GM18873 (cell line): ENCODE results near the gene RAD9B.
"Not testable (repeated sequence)": the region's sequence is repeated elsewhere in the genome, so short reads cannot be mapped to it uniquely, and the experiment has no call there.

Experiments
- ATAC-seq: cut with Tn5 transposase; IDR thresholded peaks from one replicate; pipeline ENCODE4 v1.9.1; 2021; ENCODE audit warnings: mild to moderate bottlenecking, moderate library complexity, moderate number of reproducible peaks; ENCODE audit not compliant: unreplicated experiment, low FRiP score

Gene RAD9B

GRCh38 chr12:110520876-110521712, 19.0 kb downstream of the RAD9B start:
- ATAC-seq: not testable (repeated sequence)

GRCh38 chr12:110528277-110528839, 26.2 kb downstream of the RAD9B start:
- no peak for ATAC-seq

- ATAC-seq: no peak
These were observed 28.4 kb downstream of the RAD9B start for GRCh38 chr12:110530511-110530910.

- peak; percentile 63 for ATAC-seq
These were observed 29.7 kb downstream of the RAD9B start for GRCh38 chr12:110531741-110532333.

- ATAC-seq: no peak
These were observed 30.5 kb downstream of the RAD9B start for GRCh38 chr12:110532644-110533043.

GRCh38 chr12:110533607-110534006, 31.5 kb downstream of the RAD9B start:
- ATAC-seq: no peak

GRCh38 chr12:110534811-110535210, 32.7 kb downstream of the RAD9B start:
- ATAC-seq: no peak

GRCh38 chr12:110536834-110537604, 34.9 kb downstream of the RAD9B start:
- ATAC-seq: no peak

- no peak for ATAC-seq
These were observed 35.7 kb downstream of the RAD9B start for GRCh38 chr12:110537605-110538409.

GRCh38 chr12:110538869-110539622, 36.9 kb downstream of the RAD9B start:
- ATAC-seq: no peak

- ATAC-seq: no peak
These were observed 37.9 kb downstream of the RAD9B start for GRCh38 chr12:110540048-110540447.

GRCh38 chr12:110543252-110543959, 41.3 kb downstream of the RAD9B start:
- no peak for ATAC-seq

- no peak for ATAC-seq
These were observed 41.8 kb downstream of the RAD9B start for GRCh38 chr12:110543965-110544364.

GRCh38 chr12:110545259-110545658, 43.1 kb downstream of the RAD9B start:
- not testable (repeated sequence) for ATAC-seq

GRCh38 chr12:110545812-110546211, 43.7 kb downstream of the RAD9B start:
- ATAC-seq: no peak

GRCh38 chr12:110546339-110546738, 44.2 kb downstream of the RAD9B start:
- no peak for ATAC-seq

GRCh38 chr12:110547090-110547489, 45.0 kb downstream of the RAD9B start:
- ATAC-seq: no peak

- ATAC-seq: no peak
These were observed 46.5 kb downstream of the RAD9B start for GRCh38 chr12:110548678-110549077.

GRCh38 chr12:110549716-110550115, 47.6 kb downstream of the RAD9B start:
- ATAC-seq: no peak
